Skeletal muscle cell (primary cell): ENCODE measurements around the gene SELENOF.

ENCODE experiments used
- DNase-seq: peaks from one replicate; pipeline ENCODE4 v3.0.0-alpha.2; 2010; ENCODE audit warnings: low read depth
- H3K4me3 ChIP-seq: 2 replicates; pipeline ENCODE4 v1.5.1; 2011; ENCODE audit warnings: low read depth, mild to moderate bottlenecking, control low read depth, low read length, moderate library complexity

The SELENOF gene

GRCh38 chr1:86913896-86914600, at the start of gene SELENOF:
TSS of gene SELENOF (minus strand) at chr1:86914126. CDS start at chr1:86914111, 15 bp downstream.
- H3K4me3 ChIP-seq = peak within 1 kb of the TSS; percentile 100
- peak; percentile 100 for DNase-seq

- no peak overlapping the region for H3K4me3 ChIP-seq
- DNase-seq = no peak
Observed at GRCh38 chr1:86960548-86960947, 46.6 kb upstream of the SELENOF start.

- no peak overlapping the region for H3K4me3 ChIP-seq
- no peak for DNase-seq
Observed at GRCh38 chr1:86957221-86957620, 43.3 kb upstream of the SELENOF start.

GRCh38 chr1:86956221-86956620, 42.3 kb upstream of the SELENOF start:
- no peak for DNase-seq

GRCh38 chr1:86955678-86956077, 41.8 kb upstream of the SELENOF start:
- no peak for DNase-seq

More at GRCh38 chr1:86956221-86956620, 42.3 kb upstream of the SELENOF start:
- no peak overlapping the region for H3K4me3 ChIP-seq

DNA sequence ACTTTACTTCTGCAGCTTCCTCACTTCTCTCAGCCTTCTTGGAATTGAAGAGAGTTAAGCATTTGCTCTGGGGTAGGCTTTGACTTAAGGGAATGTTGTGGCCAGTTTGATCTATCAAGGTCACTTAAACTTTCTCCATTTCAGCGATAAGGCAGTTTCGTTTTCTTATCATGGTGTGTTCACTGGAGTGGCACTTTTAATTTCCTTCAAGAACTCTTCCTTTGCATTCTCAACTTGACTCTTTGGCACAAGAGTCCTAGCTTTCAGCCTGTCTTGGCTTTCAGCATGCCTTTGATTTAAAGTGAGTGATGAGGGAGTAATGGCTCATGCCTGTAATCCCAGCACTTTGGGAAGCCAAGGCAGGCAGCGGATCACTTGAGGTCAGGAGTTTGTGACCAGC, 39.2 kb upstream of the SELENOF start:
- H3K4me3 ChIP-seq = no peak overlapping the region
- DNase-seq = no peak

More at GRCh38 chr1:86955678-86956077, 41.8 kb upstream of the SELENOF start:
- H3K4me3 ChIP-seq = no peak overlapping the region

GRCh38 chr1:86951430-86951829, 37.5 kb upstream of the SELENOF start:
- H3K4me3 ChIP-seq = no peak overlapping the region
- DNase-seq = no peak

- DNase-seq = no peak
- H3K4me3 ChIP-seq = no peak overlapping the region
Observed at GRCh38 chr1:86950712-86951419, 36.9 kb upstream of the SELENOF start.

- no peak overlapping the region for H3K4me3 ChIP-seq
- DNase-seq = no peak
Observed at GRCh38 chr1:86948212-86948611, 34.3 kb upstream of the SELENOF start.

GRCh38 chr1:86942743-86943142, 28.8 kb upstream of the SELENOF start:
- no peak for DNase-seq
- no peak overlapping the region for H3K4me3 ChIP-seq

DNA sequence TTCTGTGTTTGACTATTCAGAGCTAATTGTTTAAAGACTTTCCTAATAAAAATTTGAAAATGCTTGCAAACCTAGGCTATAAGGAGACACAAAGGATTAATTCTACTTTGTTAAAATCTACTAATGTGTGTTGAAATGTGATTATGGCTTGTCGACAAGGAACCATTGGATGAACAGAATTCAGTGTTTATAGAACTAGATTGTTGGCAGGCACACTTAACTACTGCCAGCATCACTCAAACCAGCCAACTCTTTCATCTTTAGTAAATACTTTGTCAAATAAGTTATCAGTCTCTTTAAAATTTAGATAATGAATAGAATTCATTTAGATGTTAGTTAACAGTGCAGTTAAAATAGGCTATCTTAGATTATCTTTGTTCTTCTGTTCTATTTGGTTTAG, 28.1 kb upstream of the SELENOF start:
- no peak overlapping the region for H3K4me3 ChIP-seq
- DNase-seq = no peak

- no peak for DNase-seq
- no peak overlapping the region for H3K4me3 ChIP-seq
Observed at GRCh38 chr1:86940599-86940998, 26.7 kb upstream of the SELENOF start.

DNA sequence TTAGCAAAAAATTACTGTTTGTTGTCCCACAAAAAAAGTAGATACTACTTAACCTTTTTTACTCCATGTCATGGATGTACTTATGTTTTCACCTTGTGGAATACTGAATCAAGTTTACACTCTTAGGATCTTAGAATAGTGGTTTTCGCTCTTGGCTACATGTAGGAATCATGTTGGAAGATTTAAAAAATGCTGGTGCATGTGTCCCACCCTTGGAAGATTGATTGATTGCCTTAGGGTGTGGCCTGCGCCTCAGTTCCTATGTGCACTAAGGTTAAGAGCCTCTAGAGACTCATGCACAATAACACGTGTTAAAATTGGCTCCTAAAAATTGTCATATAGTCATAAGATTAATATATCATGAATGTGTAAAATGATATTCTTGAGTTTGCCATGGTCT, 25.5 kb upstream of the SELENOF start:
- H3K4me3 ChIP-seq = no peak overlapping the region
- DNase-seq = no peak

GRCh38 chr1:86938855-86939254, 24.9 kb upstream of the SELENOF start:
- no peak overlapping the region for H3K4me3 ChIP-seq
- no peak for DNase-seq

DNA sequence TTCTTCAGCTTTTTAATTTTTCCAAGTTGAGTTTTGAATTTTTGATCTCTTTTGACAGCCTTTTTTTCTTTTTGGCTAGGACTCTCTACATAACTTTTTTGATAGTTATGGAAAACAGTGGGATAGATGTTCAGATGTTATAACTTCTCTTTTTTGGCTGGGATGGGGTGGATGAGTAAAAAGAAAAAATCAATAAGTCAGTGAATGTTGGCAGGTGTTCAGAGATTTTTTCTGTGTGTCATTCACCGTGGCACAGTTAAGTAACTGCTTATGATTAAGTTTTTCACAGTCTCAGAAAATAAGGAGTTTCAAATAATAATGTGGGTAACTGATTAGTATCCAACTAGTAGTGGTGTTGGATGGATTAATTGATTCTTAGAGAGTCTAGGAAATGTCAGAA, 24.5 kb upstream of the SELENOF start:
- no peak for DNase-seq
- H3K4me3 ChIP-seq = no peak overlapping the region

DNA sequence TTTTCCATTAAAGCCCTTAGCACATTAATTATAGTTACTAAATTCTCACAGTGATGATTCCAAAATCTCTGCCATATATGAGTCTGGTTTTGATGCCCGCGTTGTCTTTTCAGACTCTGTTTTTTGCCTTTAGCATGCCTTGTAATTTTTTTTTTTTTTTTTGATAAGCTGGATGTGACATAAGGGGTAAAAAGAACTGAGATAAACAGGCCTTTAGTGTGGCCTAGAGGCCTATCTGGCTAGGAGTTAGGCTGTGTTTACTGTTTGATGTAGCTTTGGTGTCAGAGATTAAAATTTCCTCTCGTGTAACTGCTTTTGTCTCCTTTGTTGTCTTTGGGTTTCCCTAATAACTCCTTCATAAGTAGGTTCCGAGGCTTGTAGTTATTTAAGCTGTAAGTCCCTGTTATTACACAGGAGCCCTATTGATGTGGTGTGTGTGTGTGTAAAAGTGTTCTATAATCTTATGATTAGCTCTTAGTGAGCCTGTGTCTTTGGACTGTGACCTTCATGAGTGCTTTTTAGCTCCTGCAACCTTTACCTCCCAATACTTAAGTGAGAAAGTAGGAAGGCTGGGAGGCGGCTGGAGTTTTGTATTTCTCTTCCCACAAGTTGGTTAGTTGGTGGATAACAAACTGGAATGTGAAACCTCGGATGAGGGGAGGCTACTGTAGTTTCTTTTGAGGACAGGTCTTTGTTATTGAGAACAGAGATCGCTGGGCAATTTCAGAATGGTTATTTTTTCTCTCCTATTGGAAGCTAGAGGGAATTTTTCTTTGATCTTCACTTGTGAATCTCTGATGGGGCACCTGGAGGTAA, 19.8 kb upstream of the SELENOF start:
- H3K4me3 ChIP-seq = no peak overlapping the region
- no peak for DNase-seq

- DNase-seq = no peak
Observed at GRCh38 chr1:86933051-86933450, 19.1 kb upstream of the SELENOF start.

DNA sequence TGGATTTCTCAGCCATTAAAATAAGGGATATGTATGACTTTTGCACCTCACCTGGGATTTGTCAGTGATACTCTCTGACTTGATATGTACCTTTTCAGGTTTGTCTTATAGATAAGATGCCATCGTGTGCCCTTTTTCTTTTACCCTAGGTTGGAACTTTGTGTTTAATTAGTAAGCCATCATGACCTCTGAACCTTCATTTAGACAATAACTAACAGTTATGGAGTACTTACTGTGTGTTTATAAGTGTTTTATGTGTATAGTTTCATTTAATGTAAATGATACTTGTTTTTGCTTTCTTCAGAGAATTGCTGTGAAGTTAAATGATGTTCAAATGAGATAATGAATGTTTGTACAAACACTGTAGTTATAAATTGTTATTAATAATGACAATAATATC, 14.9 kb upstream of the SELENOF start:
- no peak overlapping the region for H3K4me3 ChIP-seq
- DNase-seq = no peak

More at GRCh38 chr1:86933051-86933450, 19.1 kb upstream of the SELENOF start:
- H3K4me3 ChIP-seq = no peak overlapping the region

- no peak for DNase-seq
- H3K4me3 ChIP-seq = no peak overlapping the region
Observed at GRCh38 chr1:86926883-86927282, 13.0 kb upstream of the SELENOF start.

DNA sequence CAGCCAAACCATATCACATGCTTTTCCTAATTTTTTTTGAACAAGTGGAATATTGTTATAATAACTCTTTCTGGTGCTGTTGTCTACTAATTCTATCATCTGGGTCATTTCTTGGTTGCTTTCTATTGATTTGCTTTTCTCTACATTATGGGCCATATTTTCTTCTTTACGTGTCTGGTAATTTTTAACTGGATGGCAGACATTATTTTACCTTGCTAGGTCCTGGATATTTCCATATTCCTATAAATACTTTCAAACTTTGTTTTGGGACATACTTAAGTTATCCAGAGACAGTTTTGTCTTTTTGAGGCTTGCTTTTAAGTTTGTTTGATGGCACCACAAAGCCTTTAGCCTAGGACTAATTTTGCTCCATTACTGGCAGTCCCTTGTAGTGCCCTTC, 11.8 kb upstream of the SELENOF start:
- H3K4me3 ChIP-seq = no peak overlapping the region
- no peak for DNase-seq
